HepG2 (cell line): ENCODE results near the gene TEKT5. TPM values are rescaled to one million over a fixed set of nuclear protein-coding genes. Genes with fewer than 3 reads are reported as not detected.

Experiments
- EED ChIP-seq: sonication (generic); formaldehyde crosslinking; IDR thresholded peaks from 2 replicates; pipeline ENCODE4 v1.5.0; 2020; ENCODE audit warnings: mild to moderate bottlenecking, missing genetic modification reagents
- FOSL2 ChIP-seq: sonication (generic); formaldehyde crosslinking; IDR thresholded peaks from 2 replicates; pipeline ENCODE4 v1.4.0; 2020; ENCODE audit warnings: missing genetic modification reagents
- HNRNPH1 ChIP-seq: fragments of 200-400 bp; formaldehyde crosslinking; optimal IDR thresholded peaks from 2 replicates; pipeline ENCODE3; 2017; ENCODE audit warnings: mild to moderate bottlenecking, low read depth, low read length
- KLF16 ChIP-seq, 2 experiments: sonication (generic) in 1 of 2; formaldehyde crosslinking in 1 of 2; IDR thresholded peaks; 2 replicates each; pipeline versions ENCODE4 v1.6.1 to v1.8.0; 2016 to 2023; ENCODE audit warnings: missing genetic modification reagents in 2 of 2, missing compliant biosample characterization in 1 of 2
- MYNN ChIP-seq: sonication (generic); formaldehyde crosslinking; IDR thresholded peaks from 2 replicates; pipeline ENCODE4 v1.4.0; 2020; ENCODE audit warnings: mild to moderate bottlenecking, low read depth, missing genetic modification reagents
- POGZ ChIP-seq: sonication (generic); formaldehyde crosslinking; IDR thresholded peaks from 2 replicates; pipeline ENCODE4 v1.4.0; 2020; ENCODE audit warnings: mild to moderate bottlenecking, missing genetic modification reagents
- RARG ChIP-seq: sonication (generic); formaldehyde crosslinking; IDR thresholded peaks from 2 replicates; pipeline ENCODE4 v1.4.0; 2020; ENCODE audit warnings: low read depth, mild to moderate bottlenecking, missing genetic modification reagents
- SALL2 ChIP-seq: sonication (generic); formaldehyde crosslinking; IDR thresholded peaks from 2 replicates; pipeline ENCODE4 v1.8.1; 2023; ENCODE audit warnings: mild to moderate bottlenecking, missing genetic modification reagents, inconsistent platforms
- SP2 ChIP-seq: sonication (generic); formaldehyde crosslinking; IDR thresholded peaks from 2 replicates; pipeline ENCODE4 v1.5.1; 2020; ENCODE audit warnings: mild to moderate bottlenecking, missing genetic modification reagents
- TCF7 ChIP-seq: sonication (generic); IDR thresholded peaks from 2 replicates; pipeline ENCODE4 v1.6.1; 2016; ENCODE audit warnings: antibody characterized with exemption, low read depth
- ZNF382 ChIP-seq: sonication (generic); formaldehyde crosslinking; IDR thresholded peaks from 2 replicates; pipeline ENCODE4 v1.5.0; 2020; ENCODE audit warnings: missing genetic modification reagents, mild to moderate bottlenecking, borderline replicate concordance
- ZNF768 ChIP-seq: sonication (generic); formaldehyde crosslinking; IDR thresholded peaks from 2 replicates; pipeline ENCODE4 v1.4.0; 2020; ENCODE audit warnings: missing genetic modification reagents
- ZNF776 ChIP-seq: sonication (generic); formaldehyde crosslinking; IDR thresholded peaks from 2 replicates; pipeline ENCODE4 v1.4.0; 2020; ENCODE audit warnings: mild to moderate bottlenecking, missing genetic modification reagents
- polyA plus RNA-seq, 8 experiments: library from polyadenylated mRNA; depleted of rRNA in 3 of 8; stranded (reverse) in 7 of 8; unstranded in 1 of 8; fragments of >200 nt; fragmentation: Illumina TruSeq in 4 of 8; extraction: Trizol in 4 of 8; gene quantifications; 2 replicates each; pipeline versions ENCODE4 v1.2.1 to v1.2.3, GENCODE V29; 2011 to 2016; ENCODE audit warnings: low read depth in 4 of 8, missing spikeins in 1 of 8, mixed read lengths in 1 of 8; ENCODE audit not compliant: insufficient read depth in 1 of 8
- total RNA-seq, 5 experiments: library from RNA; depleted of rRNA; stranded (reverse); fragments of >200 nt; fragmentation: Illumina TruSeq; extraction: Trizol; gene quantifications; 2 replicates each; pipeline ENCODE4 v1.2.3, GENCODE V29; 2016; ENCODE audit warnings: low read depth in 1 of 5
- TF ChIP-seq, protein P1 (sequence below): sonication (generic); formaldehyde crosslinking; IDR thresholded peaks from 2 replicates; pipeline ENCODE4 v1.4.0; 2020; ENCODE audit warnings: missing genetic modification reagents, borderline replicate concordance
- TF ChIP-seq, protein P2 (sequence below): sonication (generic); formaldehyde crosslinking; conservative IDR thresholded peaks from 2 replicates; pipeline ENCODE4 v1.4.0; 2020; ENCODE audit warnings: mild to moderate bottlenecking, missing genetic modification reagents, moderate library complexity
- TF ChIP-seq, protein P3 (sequence below): sonication (generic); formaldehyde crosslinking; IDR thresholded peaks from 2 replicates; pipeline ENCODE4 v1.5.0; 2020; ENCODE audit warnings: missing genetic modification reagents
- TF ChIP-seq, protein P4 (sequence below): sonication (generic); formaldehyde crosslinking; IDR thresholded peaks from 2 replicates; pipeline ENCODE4 v1.8.1; 2023; ENCODE audit warnings: mild to moderate bottlenecking, inconsistent platforms, moderate library complexity, missing genetic modification reagents, borderline replicate concordance

The TEKT5 gene
- total and polyA plus RNA-seq, 2 of the 13 experiments (the other 11 are each of a cell fraction or from before 2014, with no cell fraction given): 0.16 TPM; not detected in 1

DNA sequence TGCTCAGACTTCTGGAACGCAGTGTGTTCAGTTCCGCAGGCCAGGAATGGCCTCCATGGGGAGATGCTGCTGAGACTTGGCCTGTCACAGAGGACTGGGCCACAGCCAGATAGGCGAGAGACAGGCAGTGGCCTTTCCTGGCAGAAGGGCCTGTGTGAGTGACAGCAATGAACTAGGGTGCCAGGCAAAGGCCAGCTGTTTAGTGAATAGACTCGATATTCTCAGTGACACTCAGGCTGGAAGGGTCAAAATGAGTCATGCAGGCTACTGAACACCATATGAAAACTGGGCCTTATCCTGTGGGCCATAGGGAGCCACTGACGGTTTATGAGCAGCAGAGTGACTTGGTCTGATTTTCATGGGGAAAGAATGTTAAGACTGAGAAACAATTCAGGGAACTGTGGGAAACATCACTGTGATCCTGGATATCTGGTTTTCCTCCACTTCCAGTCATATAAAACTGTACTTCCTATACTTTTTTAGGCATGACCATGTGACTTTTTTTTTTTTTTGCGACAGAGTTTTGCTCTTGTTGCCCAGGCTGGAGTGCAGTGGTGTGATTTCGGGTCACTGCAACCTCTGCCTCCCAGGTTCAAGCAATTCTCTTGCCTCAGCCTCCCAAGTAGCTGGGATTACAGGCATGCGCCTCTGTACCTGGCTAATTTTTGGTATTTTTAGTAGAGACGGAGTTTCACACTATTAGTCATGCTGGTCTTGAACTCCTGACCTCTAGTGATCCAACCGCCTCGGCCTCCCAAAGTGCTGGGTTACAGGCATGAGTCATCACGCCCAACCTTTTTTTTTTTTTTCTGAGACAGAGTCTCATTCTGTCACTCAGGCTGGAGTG is 43.7 kb upstream of the TEKT5 start (continued):
- TF ChIP-seq, protein P1, sequence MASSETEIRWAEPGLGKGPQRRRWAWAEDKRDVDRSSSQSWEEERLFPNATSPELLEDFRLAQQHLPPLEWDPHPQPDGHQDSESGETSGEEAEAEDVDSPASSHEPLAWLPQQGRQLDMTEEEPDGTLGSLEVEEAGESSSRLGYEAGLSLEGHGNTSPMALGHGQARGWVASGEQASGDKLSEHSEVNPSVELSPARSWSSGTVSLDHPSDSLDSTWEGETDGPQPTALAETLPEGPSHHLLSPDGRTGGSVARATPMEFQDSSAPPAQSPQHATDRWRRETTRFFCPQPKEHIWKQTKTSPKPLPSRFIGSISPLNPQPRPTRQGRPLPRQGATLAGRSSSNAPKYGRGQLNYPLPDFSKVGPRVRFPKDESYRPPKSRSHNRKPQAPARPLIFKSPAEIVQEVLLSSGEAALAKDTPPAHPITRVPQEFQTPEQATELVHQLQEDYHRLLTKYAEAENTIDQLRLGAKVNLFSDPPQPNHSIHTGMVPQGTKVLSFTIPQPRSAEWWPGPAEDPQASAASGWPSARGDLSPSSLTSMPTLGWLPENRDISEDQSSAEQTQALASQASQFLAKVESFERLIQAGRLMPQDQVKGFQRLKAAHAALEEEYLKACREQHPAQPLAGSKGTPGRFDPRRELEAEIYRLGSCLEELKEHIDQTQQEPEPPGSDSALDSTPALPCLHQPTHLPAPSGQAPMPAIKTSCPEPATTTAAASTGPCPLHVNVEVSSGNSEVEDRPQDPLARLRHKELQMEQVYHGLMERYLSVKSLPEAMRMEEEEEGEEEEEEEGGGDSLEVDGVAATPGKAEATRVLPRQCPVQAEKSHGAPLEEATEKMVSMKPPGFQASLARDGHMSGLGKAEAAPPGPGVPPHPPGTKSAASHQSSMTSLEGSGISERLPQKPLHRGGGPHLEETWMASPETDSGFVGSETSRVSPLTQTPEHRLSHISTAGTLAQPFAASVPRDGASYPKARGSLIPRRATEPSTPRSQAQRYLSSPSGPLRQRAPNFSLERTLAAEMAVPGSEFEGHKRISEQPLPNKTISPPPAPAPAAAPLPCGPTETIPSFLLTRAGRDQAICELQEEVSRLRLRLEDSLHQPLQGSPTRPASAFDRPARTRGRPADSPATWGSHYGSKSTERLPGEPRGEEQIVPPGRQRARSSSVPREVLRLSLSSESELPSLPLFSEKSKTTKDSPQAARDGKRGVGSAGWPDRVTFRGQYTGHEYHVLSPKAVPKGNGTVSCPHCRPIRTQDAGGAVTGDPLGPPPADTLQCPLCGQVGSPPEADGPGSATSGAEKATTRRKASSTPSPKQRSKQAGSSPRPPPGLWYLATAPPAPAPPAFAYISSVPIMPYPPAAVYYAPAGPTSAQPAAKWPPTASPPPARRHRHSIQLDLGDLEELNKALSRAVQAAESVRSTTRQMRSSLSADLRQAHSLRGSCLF (CRISPR knock-in tag): 0 out of 2 replicates have a peak, but pooled peaks have one; percentile 57
- TF ChIP-seq, protein P2, sequence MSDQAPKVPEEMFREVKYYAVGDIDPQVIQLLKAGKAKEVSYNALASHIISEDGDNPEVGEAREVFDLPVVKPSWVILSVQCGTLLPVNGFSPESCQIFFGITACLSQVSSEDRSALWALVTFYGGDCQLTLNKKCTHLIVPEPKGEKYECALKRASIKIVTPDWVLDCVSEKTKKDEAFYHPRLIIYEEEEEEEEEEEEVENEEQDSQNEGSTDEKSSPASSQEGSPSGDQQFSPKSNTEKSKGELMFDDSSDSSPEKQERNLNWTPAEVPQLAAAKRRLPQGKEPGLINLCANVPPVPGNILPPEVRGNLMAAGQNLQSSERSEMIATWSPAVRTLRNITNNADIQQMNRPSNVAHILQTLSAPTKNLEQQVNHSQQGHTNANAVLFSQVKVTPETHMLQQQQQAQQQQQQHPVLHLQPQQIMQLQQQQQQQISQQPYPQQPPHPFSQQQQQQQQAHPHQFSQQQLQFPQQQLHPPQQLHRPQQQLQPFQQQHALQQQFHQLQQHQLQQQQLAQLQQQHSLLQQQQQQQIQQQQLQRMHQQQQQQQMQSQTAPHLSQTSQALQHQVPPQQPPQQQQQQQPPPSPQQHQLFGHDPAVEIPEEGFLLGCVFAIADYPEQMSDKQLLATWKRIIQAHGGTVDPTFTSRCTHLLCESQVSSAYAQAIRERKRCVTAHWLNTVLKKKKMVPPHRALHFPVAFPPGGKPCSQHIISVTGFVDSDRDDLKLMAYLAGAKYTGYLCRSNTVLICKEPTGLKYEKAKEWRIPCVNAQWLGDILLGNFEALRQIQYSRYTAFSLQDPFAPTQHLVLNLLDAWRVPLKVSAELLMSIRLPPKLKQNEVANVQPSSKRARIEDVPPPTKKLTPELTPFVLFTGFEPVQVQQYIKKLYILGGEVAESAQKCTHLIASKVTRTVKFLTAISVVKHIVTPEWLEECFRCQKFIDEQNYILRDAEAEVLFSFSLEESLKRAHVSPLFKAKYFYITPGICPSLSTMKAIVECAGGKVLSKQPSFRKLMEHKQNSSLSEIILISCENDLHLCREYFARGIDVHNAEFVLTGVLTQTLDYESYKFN: peak; percentile 64
- TF ChIP-seq ZNF776 (CRISPR knock-in tag) (0 out of 2 replicates have a peak, but pooled peaks have one; percentile 54), KLF16 (CRISPR knock-in tag; IDR thresholded peaks at IDR 0.05) (peak in 1 of 2 experiments; percentile 41; a peak in 1 of 4 replicates), RARG (CRISPR knock-in tag) (no peak), TCF7 (peak; percentile 56), SALL2 (CRISPR knock-in tag) (0 out of 2 replicates have a peak, but pooled peaks have one; percentile 27), POGZ (CRISPR knock-in tag) (peak; percentile 69), MYNN (no peak), ZNF768 (CRISPR knock-in tag) (no peak), HNRNPH1 (no peak), ZNF382 (CRISPR knock-in tag) (no peak), FOSL2 (CRISPR knock-in tag) (peak; percentile 99), EED (CRISPR knock-in tag) (no peak), SP2 (0 out of 2 replicates have a peak, but pooled peaks have one; percentile 27)
- TF ChIP-seq, protein P3, sequence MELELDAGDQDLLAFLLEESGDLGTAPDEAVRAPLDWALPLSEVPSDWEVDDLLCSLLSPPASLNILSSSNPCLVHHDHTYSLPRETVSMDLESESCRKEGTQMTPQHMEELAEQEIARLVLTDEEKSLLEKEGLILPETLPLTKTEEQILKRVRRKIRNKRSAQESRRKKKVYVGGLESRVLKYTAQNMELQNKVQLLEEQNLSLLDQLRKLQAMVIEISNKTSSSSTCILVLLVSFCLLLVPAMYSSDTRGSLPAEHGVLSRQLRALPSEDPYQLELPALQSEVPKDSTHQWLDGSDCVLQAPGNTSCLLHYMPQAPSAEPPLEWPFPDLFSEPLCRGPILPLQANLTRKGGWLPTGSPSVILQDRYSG (CRISPR knock-in tag): 0 out of 2 replicates have a peak, but pooled peaks have one; percentile 46
- TF ChIP-seq, protein P4, sequence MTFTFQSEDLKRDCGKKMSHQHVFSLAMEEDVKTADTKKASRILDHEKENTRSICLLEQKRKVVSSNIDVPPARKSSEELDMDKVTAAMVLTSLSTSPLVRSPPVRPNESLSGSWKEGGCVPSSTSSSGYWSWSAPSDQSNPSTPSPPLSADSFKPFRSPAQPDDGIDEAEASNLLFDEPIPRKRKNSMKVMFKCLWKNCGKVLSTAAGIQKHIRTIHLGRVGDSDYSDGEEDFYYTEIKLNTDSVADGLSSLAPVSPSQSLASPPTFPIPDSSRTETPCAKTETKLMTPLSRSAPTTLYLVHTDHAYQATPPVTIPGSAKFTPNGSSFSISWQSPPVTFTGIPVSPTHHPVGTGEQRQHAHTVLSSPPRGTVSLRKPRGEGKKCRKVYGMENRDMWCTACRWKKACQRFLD (CRISPR knock-in tag): 0 out of 2 replicates have a peak, but pooled peaks have one; percentile 24
